Mucosa of stomach (tissue), 1 donor: ENCODE measurements around the gene OSR1.
A peak's percentile ranks its signal among the peaks of the same experiment; 100 is the strongest.

ENCODE experiments used
- H3K27me3 ChIP-seq: one replicate; pipeline ENCODE4 v1.7.0; 2013; ENCODE audit warnings: mild to moderate bottlenecking, low read length; ENCODE audit not compliant: control insufficient read depth, insufficient read depth
- H3K36me3 ChIP-seq: one replicate; pipeline ENCODE4 v1.7.0; 2013; ENCODE audit warnings: low read length; ENCODE audit not compliant: control insufficient read depth, insufficient read depth
- H3K4me1 ChIP-seq: one replicate; pipeline ENCODE4 v1.7.0; 2013; ENCODE audit warnings: mild to moderate bottlenecking, low read length; ENCODE audit not compliant: control insufficient read depth, insufficient read depth
- H3K4me3 ChIP-seq: one replicate; pipeline ENCODE4 v1.7.0; 2013; ENCODE audit warnings: low read length
- H3K9ac ChIP-seq: one replicate; pipeline ENCODE4 v1.7.0; 2013; ENCODE audit warnings: mild to moderate bottlenecking, low read length, moderate library complexity
- H3K9me3 ChIP-seq: one replicate; pipeline ENCODE4 v1.7.0; 2013; ENCODE audit warnings: mild to moderate bottlenecking, low read length, moderate library complexity; ENCODE audit not compliant: control insufficient read depth
- donor health status: Pancreatic carcinoma.

The OSR1 gene

DNA sequence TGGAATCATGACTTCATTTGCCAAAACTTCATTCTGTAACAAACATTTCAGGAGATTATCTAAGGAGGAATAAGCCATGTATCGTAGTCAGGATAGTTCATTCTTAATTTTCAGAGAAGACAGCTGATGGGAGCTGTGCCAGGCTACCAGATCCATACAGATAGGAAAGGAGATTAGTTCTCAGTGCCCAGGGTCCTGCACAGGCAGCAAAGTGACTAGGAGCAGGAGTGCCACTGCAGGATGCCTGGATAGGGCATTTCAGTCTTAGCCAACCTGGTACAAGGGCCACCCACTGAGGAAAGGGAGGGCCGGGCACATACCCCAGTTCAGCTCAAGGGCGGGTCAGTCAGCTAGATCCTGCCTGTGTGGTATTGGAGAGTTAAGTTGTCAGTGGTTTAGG, 6.7 kb upstream of the OSR1 start:
- Histone ChIP-seq H3K27me3 (peaks cover 29% of the 10 kb centered on the region), H3K36me3 (no peaks in the 10 kb centered on the region), H3K9me3 (no peaks in the 10 kb centered on the region), H3K4me3 (no peak overlapping the region), H3K9ac (no peak overlapping the region), H3K4me1 (peaks cover 13% of the 10 kb centered on the region)

DNA sequence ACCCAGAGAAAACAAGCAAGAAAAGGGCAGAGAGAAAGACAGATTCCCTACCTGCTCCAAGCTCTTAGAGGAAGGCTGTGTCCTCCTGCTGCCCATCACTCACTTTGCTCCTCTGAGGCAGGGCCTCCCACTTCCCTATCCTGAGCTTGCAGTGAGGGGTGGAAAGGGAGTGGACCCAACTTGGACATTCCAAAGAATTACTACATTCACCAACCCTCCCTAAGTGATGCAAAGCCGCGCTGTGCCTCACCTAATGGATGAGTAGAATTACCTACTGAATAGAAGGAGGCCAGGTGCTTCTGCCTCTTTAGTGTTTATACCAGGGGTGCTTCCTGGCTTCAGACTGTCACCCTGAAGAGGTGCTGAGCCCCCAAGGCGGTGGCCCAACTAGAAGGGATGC, 5.6 kb upstream of the OSR1 start:
- no peak overlapping the region for H3K4me3 ChIP-seq
- peaks cover 13% of the 10 kb centered on the region for H3K4me1 ChIP-seq
- no peak overlapping the region for H3K9ac ChIP-seq
- H3K9me3 ChIP-seq, result no peaks in the 10 kb centered on the region
- peaks cover 40% of the 10 kb centered on the region for H3K27me3 ChIP-seq
- H3K36me3 ChIP-seq, result no peaks in the 10 kb centered on the region

DNA sequence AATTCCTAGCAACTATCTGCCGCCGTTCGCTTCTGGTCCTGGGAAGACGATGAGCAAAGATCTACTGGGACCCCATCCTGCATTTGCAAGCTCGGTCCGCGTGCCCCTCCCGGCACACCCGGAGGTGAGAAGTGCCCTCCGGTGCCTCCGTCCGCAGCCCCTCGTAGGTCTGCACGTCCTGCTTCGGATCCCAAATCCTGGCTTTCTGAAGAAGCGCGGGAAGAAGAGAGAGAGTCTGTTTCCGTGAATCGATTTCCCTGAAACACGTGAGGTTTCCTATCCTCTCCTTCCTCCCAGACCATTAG, 5.0 kb upstream of the OSR1 start:
- Histone ChIP-seq H3K36me3 (no peaks in the 10 kb centered on the region), H3K9me3 (no peaks in the 10 kb centered on the region), H3K4me3 (peak overlapping the region; percentile 58), H3K27me3 (peaks cover 45% of the 10 kb centered on the region), H3K9ac (peak overlapping the region; percentile 48), H3K4me1 (peaks cover 13% of the 10 kb centered on the region)

DNA sequence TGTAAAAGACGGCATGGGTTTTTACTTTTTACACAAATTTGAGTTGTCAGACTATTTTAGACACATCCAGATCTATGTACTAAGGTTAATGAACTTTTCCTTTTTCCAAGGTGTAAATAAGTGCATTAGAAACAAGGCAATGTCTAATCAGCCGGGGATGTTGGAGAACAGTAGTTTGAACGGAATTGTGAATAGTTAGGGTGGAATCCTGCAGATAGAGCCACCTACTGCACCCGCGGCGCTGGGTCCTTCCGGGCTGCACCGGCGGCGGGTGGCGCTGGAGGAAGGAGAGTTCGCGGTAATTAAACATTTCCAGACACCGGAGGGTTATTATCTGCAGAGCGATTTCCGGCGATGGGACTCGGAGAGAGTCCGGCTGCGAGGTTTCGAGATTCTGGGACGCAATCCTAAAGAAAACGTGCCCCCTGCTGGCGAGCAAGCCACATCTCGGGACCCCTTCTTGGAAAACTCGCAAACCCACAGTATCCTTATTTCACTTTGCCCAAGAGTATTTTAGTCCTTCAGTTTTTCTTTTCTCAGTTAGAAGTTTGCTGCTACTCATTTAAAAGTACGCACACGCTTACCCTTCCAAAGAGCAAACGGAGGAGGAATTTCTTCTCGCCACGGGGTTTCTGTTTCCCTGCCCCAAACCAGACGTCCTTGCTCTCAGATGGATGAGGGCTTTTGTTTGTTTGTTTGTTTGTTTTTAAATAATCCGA, 4.5 kb upstream of the OSR1 start:
- peak overlapping the region; percentile 58 for H3K4me3 ChIP-seq
- H3K27me3 ChIP-seq, result peaks cover 49% of the 10 kb centered on the region
- H3K4me1 ChIP-seq, result peaks cover 13% of the 10 kb centered on the region

DNA sequence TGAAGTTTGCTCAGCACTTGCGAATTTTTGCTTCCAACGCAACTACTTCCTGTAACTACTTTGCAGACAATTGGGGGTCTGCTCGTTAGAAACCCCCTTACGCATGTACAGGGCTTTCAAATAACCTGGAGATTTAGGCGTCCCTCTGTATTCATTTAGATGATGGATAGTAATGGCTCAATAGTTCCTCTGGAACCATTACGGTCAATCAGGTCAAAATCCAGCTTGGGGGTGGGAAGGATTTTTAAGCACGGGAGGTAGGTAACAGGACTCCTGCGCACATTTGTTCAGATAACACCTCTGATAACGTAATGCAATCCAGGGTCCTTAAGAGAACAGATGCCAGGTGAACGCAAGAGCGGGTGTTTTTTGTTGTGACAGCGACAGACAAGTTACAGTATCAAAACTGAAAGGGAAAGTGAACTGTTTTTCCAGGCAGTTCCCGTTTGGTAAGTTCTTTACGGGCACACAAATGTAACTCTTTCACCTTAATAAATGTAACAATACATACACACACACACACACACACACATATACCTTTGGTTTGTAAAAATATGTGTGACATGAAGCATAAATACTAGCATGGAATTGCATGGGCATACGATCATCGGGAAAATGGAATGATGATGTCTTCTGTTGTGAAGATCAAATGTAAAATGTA, 3.8 kb upstream of the OSR1 start:
- Histone ChIP-seq H3K4me1 (peaks cover 20% of the 10 kb centered on the region), H3K9me3 (no peaks in the 10 kb centered on the region), H3K4me3 (peak overlapping the region; percentile 58), H3K27me3 (peaks cover 56% of the 10 kb centered on the region), H3K36me3 (no peaks in the 10 kb centered on the region), H3K9ac (peak overlapping the region; percentile 48)

More for the DNA sequence above, 4.5 kb upstream of the OSR1 start:
- Histone ChIP-seq H3K36me3 (no peaks in the 10 kb centered on the region), H3K9ac (peak overlapping the region; percentile 48), H3K9me3 (no peaks in the 10 kb centered on the region)

DNA sequence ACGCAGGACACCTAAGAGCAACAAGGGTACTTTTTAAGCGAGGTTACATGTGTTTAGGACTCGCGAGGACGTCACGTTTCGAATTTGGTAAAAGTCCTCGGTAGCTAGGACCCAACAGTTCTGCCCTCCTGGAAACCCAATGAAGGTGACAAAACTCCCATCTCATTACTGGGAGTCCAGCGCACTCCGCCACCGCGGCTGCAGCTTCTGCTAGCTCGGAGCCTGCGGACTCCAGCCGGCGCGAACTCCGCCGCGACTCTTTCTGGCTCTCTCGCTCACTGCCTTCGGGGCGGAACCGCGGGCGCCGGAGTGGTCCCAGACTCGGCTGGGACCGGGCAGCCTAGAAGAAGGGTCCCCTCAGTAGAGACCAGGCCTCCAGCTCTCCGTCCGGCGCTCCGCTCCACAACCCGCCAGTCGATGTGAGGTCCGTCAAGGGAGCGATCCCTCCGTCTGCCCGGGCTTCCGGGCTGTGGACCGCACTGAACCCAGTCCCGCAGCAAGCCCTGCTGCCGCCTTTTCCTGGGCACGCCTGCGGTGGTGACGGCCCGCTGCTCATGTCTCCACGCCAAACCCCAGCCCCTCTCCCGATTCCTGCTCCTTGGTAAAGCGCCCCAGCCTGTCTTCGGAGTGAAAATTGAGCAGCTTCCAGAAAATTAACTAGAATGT, 3.0 kb upstream of the OSR1 start:
- Histone ChIP-seq H3K9me3 (no peaks in the 10 kb centered on the region), H3K36me3 (no peaks in the 10 kb centered on the region), H3K4me3 (peak overlapping the region; percentile 58), H3K4me1 (peaks cover 28% of the 10 kb centered on the region), H3K9ac (peak overlapping the region; percentile 48), H3K27me3 (peaks cover 64% of the 10 kb centered on the region)

DNA sequence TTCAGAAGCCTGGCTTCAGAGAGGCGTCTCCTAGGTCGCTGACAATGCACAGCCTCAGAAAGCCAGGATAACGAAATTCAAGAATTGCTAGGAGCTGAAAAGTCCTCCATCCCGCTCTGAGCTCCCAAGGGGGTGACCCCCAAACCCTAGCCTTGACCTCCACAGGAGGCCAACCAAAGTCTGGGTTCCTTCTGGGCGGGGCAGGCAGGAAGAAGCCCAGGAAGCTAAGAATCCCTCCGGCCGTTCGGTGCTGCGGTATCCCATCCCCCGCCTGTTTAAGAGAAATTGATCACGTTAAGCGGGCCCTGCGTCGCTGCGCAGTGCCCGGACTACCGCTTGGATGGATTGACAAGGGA, 2.5 kb upstream of the OSR1 start:
- Histone ChIP-seq H3K27me3 (peaks cover 69% of the 10 kb centered on the region), H3K4me3 (no peak overlapping the region), H3K4me1 (peaks cover 30% of the 10 kb centered on the region), H3K36me3 (no peaks in the 10 kb centered on the region), H3K9me3 (no peaks in the 10 kb centered on the region), H3K9ac (no peak overlapping the region)

DNA sequence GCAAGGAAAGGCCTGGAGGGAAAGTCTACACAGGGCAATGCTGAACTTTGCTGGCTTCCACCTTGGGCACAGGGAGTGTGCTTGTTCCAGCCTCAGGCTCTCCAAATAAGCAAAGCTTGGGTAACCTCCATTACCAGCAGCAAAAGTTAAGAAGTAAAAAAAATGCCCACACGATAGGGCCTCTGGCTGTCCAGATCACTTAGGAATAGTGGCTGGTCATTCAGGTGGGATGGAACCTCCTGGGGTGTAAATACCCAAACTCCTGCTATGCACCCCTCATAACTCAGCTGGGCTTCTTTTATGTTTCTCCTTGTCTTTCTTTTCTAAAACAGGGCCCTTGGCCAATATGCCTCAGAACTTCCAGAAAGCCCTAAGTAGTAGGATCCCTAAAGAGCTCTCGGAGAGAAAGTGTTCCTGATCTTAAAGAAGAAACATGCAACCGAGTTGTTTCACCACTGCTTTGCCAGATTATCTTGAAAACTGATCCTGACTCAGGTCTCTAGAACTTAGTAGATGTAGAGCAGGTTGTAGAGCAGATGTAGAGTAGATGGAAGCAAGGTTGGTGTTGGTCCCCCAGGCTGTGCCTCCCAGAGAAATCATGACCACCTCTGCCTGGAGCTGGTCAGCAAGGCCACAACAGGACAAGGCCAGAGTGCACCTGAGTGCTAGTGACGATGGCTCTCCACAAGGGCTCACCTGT, 2.0 kb upstream of the OSR1 start:
- Histone ChIP-seq H3K36me3 (no peaks in the 10 kb centered on the region), H3K4me1 (peaks cover 30% of the 10 kb centered on the region), H3K9ac (no peak overlapping the region), H3K9me3 (no peaks in the 10 kb centered on the region), H3K4me3 (no peak overlapping the region), H3K27me3 (peaks cover 74% of the 10 kb centered on the region)

DNA sequence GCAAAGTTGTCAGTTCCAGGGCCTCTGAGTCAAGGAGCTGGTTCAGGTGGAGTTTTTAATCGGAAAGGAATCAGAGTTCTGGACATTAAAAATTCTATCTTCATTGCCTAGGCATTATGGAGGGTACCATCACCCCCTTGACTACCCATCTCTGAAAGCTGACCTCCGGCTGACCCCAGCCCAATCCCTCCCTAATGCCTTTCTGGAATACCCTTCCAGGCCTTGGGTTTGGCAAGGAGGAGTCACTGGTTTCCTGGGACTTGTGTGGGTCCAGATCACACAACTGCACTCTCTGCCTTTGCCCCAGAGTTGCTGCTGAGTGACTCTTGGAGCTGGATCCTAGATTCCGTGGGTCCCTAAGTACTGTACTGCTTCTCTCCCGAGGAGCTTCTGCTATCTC, 1.0 kb upstream of the OSR1 start:
- Histone ChIP-seq H3K4me3 (no peak overlapping the region), H3K9me3 (no peaks in the 10 kb centered on the region), H3K9ac (no peak overlapping the region), H3K36me3 (no peaks in the 10 kb centered on the region), H3K27me3 (peaks cover 84% of the 10 kb centered on the region), H3K4me1 (peaks cover 30% of the 10 kb centered on the region)

DNA sequence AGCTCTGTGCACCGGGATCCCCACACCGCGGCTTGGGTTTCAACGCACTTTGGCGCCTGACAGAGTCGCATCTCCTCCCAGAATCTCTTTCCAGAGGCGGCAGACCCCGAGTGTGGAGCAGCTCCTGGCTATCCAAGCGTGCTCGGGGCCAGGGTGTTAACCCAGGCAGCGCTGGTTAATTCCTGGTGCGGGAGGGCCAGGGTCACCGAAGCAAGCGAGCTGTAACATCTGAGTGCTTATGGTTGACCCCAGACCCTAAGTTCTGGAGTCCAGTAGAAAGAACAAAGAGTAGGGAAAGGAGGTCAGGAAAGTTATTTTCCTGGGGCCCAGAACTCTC, 566 bp upstream of the OSR1 start:
- Histone ChIP-seq H3K9ac (no peak overlapping the region), H3K36me3 (no peaks in the 10 kb centered on the region), H3K27me3 (peaks cover 85% of the 10 kb centered on the region), H3K4me1 (peaks cover 30% of the 10 kb centered on the region), H3K9me3 (no peaks in the 10 kb centered on the region), H3K4me3 (no peak overlapping the region)

DNA sequence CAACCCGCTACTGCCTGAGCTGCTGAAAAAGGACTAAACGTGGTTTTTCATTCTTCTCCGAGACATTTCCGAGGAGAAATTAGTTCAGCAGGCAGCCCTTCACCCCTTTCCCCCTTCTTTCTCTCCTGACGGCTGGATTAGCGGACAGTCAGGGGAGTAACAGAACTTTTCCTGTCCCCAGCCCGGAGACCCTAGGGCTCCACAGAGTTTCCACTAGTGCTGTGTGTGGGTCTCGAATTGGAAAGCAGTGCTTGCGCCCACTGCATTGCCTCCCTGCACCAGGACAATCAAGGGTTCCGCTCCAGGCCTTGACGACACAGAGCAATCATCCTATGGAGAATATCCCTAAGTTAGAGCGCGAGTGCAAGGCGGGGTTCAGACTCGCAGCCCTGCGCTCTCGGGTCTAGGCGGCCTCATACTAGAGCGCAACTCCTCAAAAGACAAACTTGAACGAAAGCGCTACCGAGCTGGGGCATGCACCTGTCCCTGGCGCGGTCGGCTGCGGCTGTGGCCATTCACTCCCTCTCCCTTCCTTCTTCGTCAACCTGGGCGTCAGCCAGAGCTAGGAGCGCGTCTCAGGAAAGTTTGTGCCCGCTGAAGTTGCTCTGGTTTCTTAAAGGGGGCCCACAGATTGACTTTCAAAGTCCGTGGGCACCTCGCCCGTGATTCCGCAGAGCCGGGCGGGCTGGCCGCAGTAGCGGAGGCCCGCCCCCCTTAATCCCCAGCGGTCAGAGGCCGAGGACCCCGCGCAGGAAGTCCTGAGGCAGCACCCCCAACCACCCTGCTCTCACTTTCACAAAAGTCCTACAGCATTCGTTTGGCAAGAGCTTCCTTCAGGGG, 801 bp downstream of the OSR1 start:
- Histone ChIP-seq H3K9ac (peak overlapping the region; percentile 69), H3K4me1 (peaks cover 30% of the 10 kb centered on the region)

More for the DNA sequence above, 801 bp downstream of the OSR1 start:
- Histone ChIP-seq H3K36me3 (no peaks in the 10 kb centered on the region), H3K27me3 (peaks cover 79% of the 10 kb centered on the region), H3K4me3 (peak overlapping the region; percentile 68), H3K9me3 (no peaks in the 10 kb centered on the region)
